ENCODE measurements around the gene DNAJC15. TPM values are rescaled to one million over a fixed set of nuclear protein-coding genes. Genes with fewer than 3 reads are reported as not detected.
A peak's percentile ranks its signal among the peaks of the same experiment; 100 is the strongest.

The DNAJC15 gene
- 10 to 100 TPM in 1 of 2 experiments, 1 to 10 TPM in 1; 8.9 to 10.6 TPM for total RNA-seq

- Mint-ChIP-seq H3K27me3 (no peaks in the 10 kb centered on the region), H3K4me1 (ENCODE audit: low read depth) (peaks cover 27% of the 10 kb centered on the region), H3K27ac (peak within 1 kb of the TSS; percentile 94), H3K36me3 (ENCODE audit: low read depth) (peaks cover 7% of the 10 kb centered on the region), H3K4me3 (peak within 1 kb of the TSS; percentile 97), H3K9me3 (no peaks in the 10 kb centered on the region)
- peak; percentile 86 for DNase-seq
- TF ChIP-seq CTCF (IDR thresholded peaks at IDR 0.05) = no peak
- ATAC-seq = peak; percentile 93
- intact Hi-C loops (cut with micrococcal nuclease) = no loop called here
- ChIA-PET CTCF (interaction anchor here (1.2 to 2.1 kb wide), 5 partner anchors 9 to 65 kb away, joined by 3 to 15 read pairs (median 4); no protein-coding TSS in a partner anchor), POLR2A (interaction anchor here (0.6 to 2.1 kb wide), 10 partner anchors 9 to 1641 kb away, joined by 3 to 20 read pairs (median 4); partner anchors contain the start of gene EPSTI1)
Measured at GRCh38 chr13:43023289-43023963, at the start of gene DNAJC15. Gene DNAJC15 (plus strand): TSS chr13:43023586. CDS start chr13:43023627, 41 bp downstream.

- DNase-seq = no peak
- no peak for TF ChIP-seq CTCF (IDR thresholded peaks at IDR 0.05)
- intact Hi-C loops (cut with micrococcal nuclease) = loop anchor here (10.0 kb wide), 1 partner anchor 899 kb away; the partner anchor contains the start of genes CCDC122 and LACC1
- H3K4me1 Mint-ChIP-seq (ENCODE audit: low read depth) = peaks cover 6% of the 10 kb centered on the region
- H3K4me3 Mint-ChIP-seq = no peak overlapping the region
- H3K27me3 Mint-ChIP-seq = no peaks in the 10 kb centered on the region
- ATAC-seq = no peak
- H3K9me3 Mint-ChIP-seq = peaks cover 4% of the 10 kb centered on the region
- POLR2A ChIA-PET = no interaction called here
- H3K36me3 Mint-ChIP-seq (ENCODE audit: low read depth) = peaks cover 5% of the 10 kb centered on the region
- CTCF ChIA-PET = interaction anchor here (0.8 kb wide), 1 partner anchor 12 kb away, joined by 3 read pairs; no protein-coding TSS in a partner anchor
- H3K27ac Mint-ChIP-seq = no peak overlapping the region
Measured at GRCh38 chr13:42976066-42976465, 47.3 kb upstream of the DNAJC15 start.

- Mint-ChIP-seq H3K9me3 (peaks cover 4% of the 10 kb centered on the region), H3K4me1 (ENCODE audit: low read depth) (peaks cover 6% of the 10 kb centered on the region), H3K27me3 (no peaks in the 10 kb centered on the region), H3K4me3 (no peak overlapping the region), H3K27ac (no peak overlapping the region), H3K36me3 (ENCODE audit: low read depth) (peaks cover 5% of the 10 kb centered on the region)
- no peak for DNase-seq
- intact Hi-C loops (cut with micrococcal nuclease) = loop anchor here (10.0 kb wide), 1 partner anchor 898 kb away; the partner anchor contains the start of genes CCDC122 and LACC1
- no peak for TF ChIP-seq CTCF (IDR thresholded peaks at IDR 0.05)
- no peak for ATAC-seq
- CTCF ChIA-PET = interaction anchor here (1.4 kb wide), 1 partner anchor 10 kb away, joined by 6 read pairs; no protein-coding TSS in a partner anchor
- POLR2A ChIA-PET = no interaction called here
Measured at GRCh38 chr13:42977219-42977659, 46.1 kb upstream of the DNAJC15 start.

GRCh38 chr13:42981317-42981716 lies 42.1 kb upstream of the DNAJC15 start:
- ChIA-PET POLR2A (no interaction called here), CTCF (interaction anchor here (1.1 kb wide), 1 partner anchor 12 kb away, joined by 3 read pairs; no protein-coding TSS in a partner anchor)
- no peak for TF ChIP-seq CTCF (IDR thresholded peaks at IDR 0.05)
- no peaks in the 10 kb centered on the region for H3K27me3 Mint-ChIP-seq
- DNase-seq = no peak
- no peak overlapping the region for H3K27ac Mint-ChIP-seq
- ATAC-seq = no peak
- H3K36me3 Mint-ChIP-seq (ENCODE audit: low read depth) = peaks cover 2% of the 10 kb centered on the region
- intact Hi-C loops (cut with micrococcal nuclease) = no loop called here
- H3K9me3 Mint-ChIP-seq = peaks cover 4% of the 10 kb centered on the region
- H3K4me3 Mint-ChIP-seq = no peak overlapping the region
- peaks cover 10% of the 10 kb centered on the region for H3K4me1 Mint-ChIP-seq (ENCODE audit: low read depth)

- no peak for TF ChIP-seq CTCF (IDR thresholded peaks at IDR 0.05)
- no peak for ATAC-seq
- Mint-ChIP-seq H3K27me3 (no peaks in the 10 kb centered on the region), H3K9me3 (peaks cover 4% of the 10 kb centered on the region), H3K4me1 (ENCODE audit: low read depth) (peaks cover 10% of the 10 kb centered on the region), H3K4me3 (no peak overlapping the region), H3K36me3 (ENCODE audit: low read depth) (peaks cover 2% of the 10 kb centered on the region), H3K27ac (no peak overlapping the region)
- POLR2A ChIA-PET = interaction anchor here (1.1 kb wide), 1 partner anchor 9 kb away, joined by 5 read pairs; no protein-coding TSS in a partner anchor
- intact Hi-C loops (cut with micrococcal nuclease) = no loop called here
- no peak for DNase-seq
- CTCF ChIA-PET = interaction anchor here (2.3 kb wide), 1 partner anchor 12 kb away, joined by 11 read pairs; no protein-coding TSS in a partner anchor
Measured at GRCh38 chr13:42981853-42982252, 41.5 kb upstream of the DNAJC15 start.

All from activated CD8-positive, alpha-beta T cell treated with anti-CD3 and anti-CD28 coated beads for 36 hours (primary cell).